NCI-H2227 (cell line): ENCODE data around the gene PDHB.

Experiments
- DNase-seq: peaks from one replicate; lab custom pipeline; 2025; ENCODE audit not compliant: unreplicated experiment; lab: John Stamatoyannopoulos, UW

The PDHB gene

GRCh38 chr3:58404396-58404795, 29.2 kb downstream of the PDHB start:
- DNase-seq, result no peak

DNA sequence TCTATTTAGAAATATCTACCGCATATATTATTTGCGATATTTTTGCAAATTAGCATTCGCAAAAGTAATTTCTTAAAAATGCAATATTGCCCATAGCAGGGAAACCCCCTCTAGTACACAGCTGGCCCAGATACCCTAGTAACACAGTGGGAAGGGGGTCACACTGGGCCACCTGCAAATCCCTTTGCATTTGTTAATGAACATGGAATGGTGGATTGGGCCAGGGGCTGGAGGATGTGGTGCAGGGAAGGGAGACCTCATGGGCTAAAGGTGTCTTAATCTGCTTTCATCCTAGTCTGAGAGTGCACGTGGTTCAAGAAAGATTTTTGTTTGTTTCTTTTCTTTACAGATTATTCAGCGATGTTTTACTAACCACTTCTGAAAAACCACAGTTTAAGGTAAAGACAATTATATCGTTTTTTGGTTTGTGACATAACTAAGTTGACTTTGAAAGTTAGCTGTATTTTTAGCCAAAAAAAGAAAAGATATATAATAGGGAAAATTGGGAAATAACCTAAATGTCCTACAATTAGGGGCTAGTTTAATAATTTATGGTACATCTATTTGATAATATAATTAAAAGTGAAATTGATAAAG, 30.0 kb downstream of the PDHB start:
- no peak for DNase-seq

DNA sequence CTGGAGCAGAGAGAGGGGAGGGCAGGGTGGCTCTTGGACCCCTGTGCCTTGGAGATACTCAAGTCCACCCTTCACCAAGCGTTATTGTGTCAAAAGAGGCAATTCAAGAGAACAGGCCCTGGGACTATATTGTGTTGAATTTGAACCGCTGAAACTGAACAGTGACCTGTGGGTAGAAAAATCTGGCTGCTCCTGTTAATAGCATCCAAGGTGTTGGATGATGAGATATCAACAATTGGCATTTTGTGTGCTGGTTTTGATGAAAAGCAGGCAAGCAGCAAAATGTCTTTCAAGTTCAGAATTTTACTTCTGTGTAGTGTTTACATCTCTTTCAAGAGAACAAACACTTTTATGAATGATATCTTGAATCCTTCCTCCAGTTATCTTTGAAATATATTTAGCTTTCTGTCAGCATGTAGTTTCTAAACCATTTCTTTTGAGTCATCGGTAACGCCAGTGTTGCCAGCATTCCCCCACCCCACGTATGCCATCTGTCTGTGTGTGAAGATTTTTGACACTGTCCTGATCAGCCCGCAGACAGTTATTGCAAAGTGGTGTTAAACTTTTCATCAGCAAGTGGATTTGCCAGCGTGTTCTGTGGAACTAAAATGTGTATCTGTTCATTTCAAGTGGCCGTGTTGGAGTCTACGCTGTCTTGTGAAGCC, 34.8 kb downstream of the PDHB start:
- no peak for DNase-seq

DNA sequence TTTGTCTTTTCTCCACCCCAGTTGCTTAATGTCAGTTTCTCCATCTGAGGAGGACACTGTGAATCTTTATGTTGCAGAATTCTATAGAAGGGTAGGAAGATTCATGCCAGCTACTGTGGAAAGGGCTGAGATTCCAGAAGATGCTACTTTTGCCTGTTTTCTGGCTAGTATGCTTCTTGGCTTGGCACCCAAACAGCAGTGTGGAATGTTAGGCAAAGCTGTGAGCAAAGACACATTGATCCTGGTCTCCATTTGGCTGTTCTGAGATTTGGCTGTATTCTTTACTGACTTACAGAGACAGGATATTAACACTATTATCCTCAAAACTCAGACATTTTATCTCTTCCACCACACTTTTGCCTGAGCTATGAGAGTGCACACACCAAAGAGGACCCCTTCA, 39.3 kb downstream of the PDHB start:
- DNase-seq, result no peak

DNA sequence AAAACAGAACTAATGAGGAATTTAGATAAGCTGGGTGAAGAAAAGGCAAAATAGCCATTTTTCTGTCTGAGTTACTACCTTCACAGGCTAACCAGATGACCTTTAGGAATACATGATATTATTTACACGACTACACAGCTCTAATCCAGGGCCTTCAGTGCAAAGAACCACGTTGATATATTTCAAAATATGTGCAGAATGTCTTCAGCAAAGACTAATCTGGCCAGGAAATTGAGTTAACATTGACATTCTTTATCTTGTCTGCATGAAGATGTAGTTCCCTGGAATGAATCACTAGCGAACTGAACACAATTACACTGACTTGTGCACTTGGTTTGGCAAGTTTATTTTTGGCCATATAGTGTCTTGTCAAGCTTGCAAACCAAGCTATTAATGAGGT, 41.5 kb downstream of the PDHB start:
- DNase-seq, result no peak

GRCh38 chr3:58391156-58391865, 42.3 kb downstream of the PDHB start:
- DNase-seq, result no peak

- no peak for DNase-seq
Observed at GRCh38 chr3:58388550-58389091, 45.0 kb downstream of the PDHB start.

DNA sequence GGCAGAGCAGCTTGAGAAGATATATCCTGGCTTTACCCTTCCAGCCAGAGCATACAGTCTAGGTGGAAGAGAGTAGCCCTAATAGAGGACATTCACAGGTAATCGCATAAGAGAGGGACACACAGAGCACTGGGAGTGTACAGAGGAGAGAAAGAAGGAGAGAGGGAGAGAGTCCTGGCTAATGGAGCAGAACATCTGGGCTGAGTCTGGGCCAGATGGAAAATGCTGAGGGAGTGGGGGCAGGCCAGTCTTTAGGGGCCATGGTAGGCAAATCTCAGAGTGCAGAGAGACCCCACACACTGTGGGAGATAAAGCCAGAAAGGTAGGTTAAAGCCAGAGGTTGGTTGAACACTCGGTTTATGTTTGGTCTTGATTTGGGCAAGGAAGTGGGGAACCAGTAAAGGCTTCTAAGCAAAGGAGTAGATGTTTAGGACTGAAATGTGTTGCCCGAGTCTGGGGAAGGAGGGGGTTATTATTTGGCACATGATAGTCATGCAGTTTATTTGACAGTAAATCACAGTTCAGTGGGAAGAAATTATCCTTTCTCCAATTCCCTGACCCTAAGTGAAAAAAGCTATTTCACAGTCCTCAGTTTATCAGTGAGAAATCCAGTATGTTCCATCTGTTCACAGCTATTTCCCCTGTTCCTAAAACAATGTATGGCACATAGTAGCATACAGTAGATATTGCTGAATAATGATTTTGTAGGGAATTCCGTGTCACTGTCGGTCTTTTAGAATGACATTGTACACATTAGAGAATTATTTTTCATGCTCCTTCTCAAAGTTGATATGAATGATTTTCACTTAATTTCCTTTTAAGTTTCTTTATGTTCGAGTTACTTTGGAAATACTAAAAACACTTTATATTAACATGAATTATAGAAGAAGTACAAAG, 45.7 kb downstream of the PDHB start:
- no peak for DNase-seq

- no peak for DNase-seq
Observed at GRCh38 chr3:58386626-58387365, 46.8 kb downstream of the PDHB start.

GRCh38 chr3:58384381-58385090, 49.1 kb downstream of the PDHB start:
- no peak for DNase-seq

DNA sequence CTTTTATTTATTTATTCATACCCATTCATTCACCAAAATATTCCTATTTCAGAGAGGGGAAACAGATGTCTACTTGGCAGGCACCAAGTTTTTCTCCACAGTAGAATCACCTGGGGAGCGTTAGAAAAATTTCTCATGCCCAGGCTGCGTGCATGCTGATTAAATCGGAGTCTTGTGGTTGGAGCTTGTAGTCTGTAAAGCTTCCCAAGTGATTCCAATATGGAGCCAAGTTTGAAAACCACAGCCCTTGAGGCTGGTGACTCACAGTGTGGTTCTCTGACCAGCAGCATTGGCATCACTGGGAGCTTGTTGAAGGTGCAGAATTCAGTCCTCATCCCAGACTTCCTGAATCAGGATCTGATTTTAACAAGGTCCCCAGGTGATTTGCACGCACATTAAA, 49.7 kb downstream of the PDHB start:
- no peak for DNase-seq

DNA sequence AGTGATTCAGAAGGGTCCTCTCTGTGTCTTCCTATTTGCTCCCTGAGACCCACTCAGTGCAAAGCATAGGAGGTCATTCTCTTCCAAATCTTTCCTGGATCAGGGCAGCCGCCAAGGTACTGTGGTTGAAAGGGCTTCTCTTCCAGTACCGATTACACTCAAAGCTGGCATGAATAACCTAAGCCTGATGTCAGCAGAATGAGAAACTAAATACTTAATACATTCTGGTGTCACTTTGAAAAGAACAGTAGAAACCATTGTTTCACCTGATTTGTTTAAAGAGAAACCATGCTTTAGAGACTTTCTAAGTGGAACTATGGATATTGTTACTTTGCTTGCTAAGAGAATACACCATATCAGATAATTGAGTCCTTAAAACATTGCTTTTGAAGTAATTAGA, 50.2 kb downstream of the PDHB start:
- no peak for DNase-seq

- DNase-seq, result no peak
Observed at GRCh38 chr3:58379351-58380073, 54.1 kb downstream of the PDHB start.

DNA sequence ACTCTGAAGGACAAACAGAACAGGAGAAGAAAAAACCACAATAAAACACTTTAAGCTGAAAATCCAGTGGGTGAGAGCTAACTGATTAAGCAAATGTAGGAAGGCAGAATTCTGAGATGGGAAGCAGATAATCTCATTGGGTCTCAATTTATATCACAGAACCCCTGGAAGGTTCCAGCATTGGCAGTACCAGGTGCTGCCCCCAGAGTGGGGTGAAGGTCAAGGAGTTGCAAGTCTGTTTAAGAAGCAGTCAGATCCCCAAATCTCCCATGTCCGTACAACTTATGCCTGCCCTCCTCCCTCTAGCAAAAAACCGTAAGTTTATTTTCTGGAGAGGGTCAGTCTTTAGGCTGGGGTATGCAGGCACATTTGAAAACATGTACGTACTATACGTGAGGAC, 55.9 kb downstream of the PDHB start:
- no peak for DNase-seq
